Lower leg skin (tissue), 4 donors: ENCODE data around the gene PPP1R13B. TPM values are rescaled to one million over a fixed set of nuclear protein-coding genes. Genes with fewer than 3 reads are reported as not detected.

Experiments used
- DNase-seq, 2 donors: peaks; one replicate each; pipeline ENCODE4 v3.0.0-alpha.2; 2019; ENCODE audit warnings: low spot score in 2 of 2
- H3K4me3 ChIP-seq: fragments of 200-600 bp; sonication (generic); 2 replicates; pipeline ENCODE4 v1.5.1; 2017; ENCODE audit warnings: mild to moderate bottlenecking, low read depth; ENCODE audit not compliant: poor library complexity, severe bottlenecking
- CTCF ChIP-seq, 3 donors: fragments of 450-650 bp; IDR thresholded peaks; one replicate each; pipeline ENCODE4 v1.5.1; 2016; ENCODE audit warnings: antibody characterized with exemption in 3 of 3, mild to moderate bottlenecking in 3 of 3, moderate library complexity in 2 of 3
- POLR2A ChIP-seq, 2 donors: fragments of 450-650 bp; IDR thresholded peaks; one replicate each; pipeline ENCODE4 v1.6.1; 2016 to 2017; ENCODE audit warnings: antibody characterized with exemption in 2 of 2, mild to moderate bottlenecking in 1 of 2, moderate library complexity in 1 of 2
- WGBS, 2 donors: methylation state at CpG; one replicate each; pipeline ENCODE4 v1.1.5; 2018; 5-methylcytosine and 5-hydroxymethylcytosine counted together
- intact Hi-C: fragments of 100-400 bp; cut with DNase I; formaldehyde crosslinking; loops from one replicate; pipeline ENCODE4 v1.15.0; 2023; ENCODE audit warnings: low total_unique reads
- total RNA-seq, 4 donors: library from RNA; depleted of rRNA; stranded (reverse); fragments of >200 nt; gene quantifications; one replicate each; pipeline ENCODE4 v1.1.0, GENCODE V29; 2016

The PPP1R13B gene
- total RNA-seq, 4 donors from 2014 or later, result 28.9 to 55.8 (median 41.5) TPM

- no peak overlapping the region for H3K4me3 ChIP-seq
- intact Hi-C loops, result loop anchor here (10.0 kb wide), 1 partner anchor 96 kb away; no protein-coding TSS in a partner anchor
- TF ChIP-seq POLR2A (IDR thresholded peaks at IDR 0.05) (no peak), CTCF (IDR thresholded peaks at IDR 0.05) (no peak)
- DNase-seq, result no peak
- 82 to 93% methylated on average over 1 of the region's 1 CpG for WGBS, 2 donors
Measured at GRCh38 chr14:103818870-103819269, 28.5 kb downstream of the PPP1R13B start.

DNA sequence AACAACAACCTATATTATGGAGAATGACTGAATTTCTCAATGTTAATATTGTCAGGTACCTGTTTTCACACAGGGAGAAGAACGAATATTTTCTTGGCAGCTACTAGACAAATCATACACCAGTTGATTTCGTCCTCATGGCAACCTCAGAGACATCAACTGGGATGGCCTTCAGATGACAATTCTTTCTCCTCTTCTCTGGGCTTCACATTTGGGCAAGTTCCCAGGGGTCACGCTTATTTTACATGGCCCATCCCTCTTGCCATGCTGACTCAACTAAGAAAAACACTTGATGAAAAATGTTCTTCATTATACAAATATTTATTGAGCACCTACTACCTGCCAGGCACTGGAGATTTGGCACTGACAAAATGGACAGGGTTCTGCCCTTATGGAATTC is 29.0 kb downstream of the PPP1R13B start:
- no peak overlapping the region for H3K4me3 ChIP-seq
- no peak for DNase-seq
- intact Hi-C loops, result loop anchor here (10.0 kb wide), 1 partner anchor 96 kb away; no protein-coding TSS in a partner anchor
- WGBS, 2 donors, result 69 to 75% methylated on average over 3 of the region's 3 CpGs
- TF ChIP-seq CTCF (IDR thresholded peaks at IDR 0.05) (no peak), POLR2A (IDR thresholded peaks at IDR 0.05) (no peak)

DNA sequence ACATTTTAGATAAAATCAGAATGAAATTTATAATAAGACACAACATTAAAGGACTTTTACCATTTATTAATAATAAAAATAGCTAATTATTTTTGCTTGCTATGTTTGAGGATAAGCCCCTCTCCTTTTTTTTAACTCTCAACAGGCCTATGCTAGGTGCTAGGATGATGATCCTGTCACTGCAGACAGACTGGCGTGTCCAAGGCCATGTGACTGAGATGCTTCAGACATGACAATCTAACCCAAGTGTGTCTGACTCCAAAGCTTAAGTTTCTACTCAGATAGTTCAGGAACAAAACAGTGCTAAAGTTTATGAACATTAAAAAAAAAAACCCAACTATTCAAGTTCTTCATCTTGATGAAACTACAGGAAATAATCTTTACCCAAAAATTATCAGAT is 29.8 kb downstream of the PPP1R13B start:
- intact Hi-C loops, result loop anchor here (10.0 kb wide), 1 partner anchor 97 kb away; no protein-coding TSS in a partner anchor
- 83 to 92% methylated on average over 1 of the region's 1 CpG for WGBS, 2 donors
- no peak overlapping the region for H3K4me3 ChIP-seq
- TF ChIP-seq CTCF (IDR thresholded peaks at IDR 0.05), result no peak
- TF ChIP-seq POLR2A (IDR thresholded peaks at IDR 0.05), result no peak
- no peak for DNase-seq

- H3K4me3 ChIP-seq, result no peak overlapping the region
- 73 to 81% methylated on average over 3 of the region's 3 CpGs for WGBS, 2 donors
- intact Hi-C loops, result loop anchor here (10.0 kb wide), 1 partner anchor 98 kb away; no protein-coding TSS in a partner anchor
- TF ChIP-seq POLR2A (IDR thresholded peaks at IDR 0.05) (no peak), CTCF (IDR thresholded peaks at IDR 0.05) (no peak)
- DNase-seq, result no peak
Measured at GRCh38 chr14:103816991-103817390, 30.4 kb downstream of the PPP1R13B start.

DNA sequence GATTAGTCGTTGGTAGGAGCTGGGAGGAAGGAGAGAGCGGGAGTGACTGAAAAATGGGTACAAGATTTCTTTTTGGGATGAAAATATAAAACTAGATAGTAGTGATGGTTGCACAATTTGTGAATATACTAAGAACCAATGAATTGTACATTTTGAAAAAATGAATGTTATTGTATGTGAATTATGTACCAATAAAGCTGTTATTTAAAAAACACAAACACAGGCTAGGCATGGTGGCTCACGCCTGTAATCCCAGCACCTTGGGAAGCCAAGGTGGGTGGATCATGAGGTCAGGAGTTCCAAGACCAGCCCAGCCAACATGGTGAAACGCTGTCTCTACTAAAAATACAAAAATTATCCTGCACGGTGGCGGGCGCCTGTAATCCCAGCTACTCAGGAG is 32.1 kb downstream of the PPP1R13B start:
- H3K4me3 ChIP-seq, result no peak overlapping the region
- intact Hi-C loops, result loop anchor here (10.0 kb wide), 1 partner anchor 100 kb away; no protein-coding TSS in a partner anchor
- DNase-seq, result no peak
- WGBS, 2 donors, result 67 to 70% methylated on average over 7 of the region's 7 CpGs
- TF ChIP-seq CTCF (IDR thresholded peaks at IDR 0.05), result no peak
- TF ChIP-seq POLR2A (IDR thresholded peaks at IDR 0.05), result no peak

GRCh38 chr14:103811189-103811588 is 36.2 kb downstream of the PPP1R13B start:
- TF ChIP-seq CTCF (IDR thresholded peaks at IDR 0.05), result no peak
- TF ChIP-seq POLR2A (IDR thresholded peaks at IDR 0.05), result no peak
- DNase-seq, result no peak
- WGBS, 2 donors, result 91 to 98% methylated on average over 2 of the region's 2 CpGs
- intact Hi-C loops, result loop anchor here (10.0 kb wide), 1 partner anchor 104 kb away; no protein-coding TSS in a partner anchor
- no peak overlapping the region for H3K4me3 ChIP-seq
